Activated effector memory CD4-positive, alpha-beta T cell treated with anti-CD3 and anti-CD28 coated beads, Interleukin-2, amount 50 U/mL, for 16 hours (primary cell): ENCODE data around the gene QRICH2.

Experiments
- DNase-seq: peaks from one replicate; pipeline ENCODE4 v3.0.0-alpha.2; 2020

QRICH2 gene

DNA sequence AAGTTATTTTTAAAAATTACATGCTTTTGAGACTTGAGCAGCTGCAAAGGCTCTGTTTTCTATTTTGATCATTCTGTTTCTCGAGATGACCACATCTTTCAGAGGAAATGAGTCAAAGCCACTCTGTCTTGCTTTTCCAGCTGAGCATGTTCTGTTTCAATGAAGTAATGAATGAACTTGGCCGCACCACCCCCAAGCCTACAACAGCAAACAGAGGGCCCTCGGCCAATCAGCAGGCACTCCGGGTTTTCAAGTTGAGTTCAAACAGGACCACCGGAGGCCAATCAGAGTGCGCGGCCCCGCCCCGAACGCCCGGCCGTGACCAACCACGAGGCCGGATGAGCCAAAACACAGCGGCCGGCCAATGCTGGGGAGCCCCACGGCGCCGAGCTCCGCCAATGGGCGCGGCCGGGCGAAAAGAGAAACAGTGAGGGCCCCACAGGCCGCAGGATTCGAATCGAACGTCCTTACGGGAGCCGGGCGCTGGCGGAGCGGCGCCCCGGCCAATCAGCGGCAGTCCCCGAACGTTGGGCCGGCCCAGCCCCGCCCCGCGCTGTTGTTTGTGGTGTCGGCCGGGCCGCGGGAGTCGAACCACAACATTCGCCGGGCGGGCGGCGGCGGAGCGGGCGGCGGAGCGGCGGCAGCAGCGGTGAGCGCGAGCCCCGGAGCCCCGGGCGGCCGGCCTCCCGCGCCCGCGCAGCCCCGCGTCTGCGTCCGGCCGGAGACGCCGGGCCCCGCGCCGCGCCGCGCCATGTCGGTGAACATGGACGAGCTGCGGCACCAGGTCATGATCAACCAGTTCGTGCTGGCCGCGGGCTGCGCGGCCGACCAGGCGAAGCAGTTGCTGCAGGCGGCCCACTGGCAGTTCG lies 43.1 kb downstream of the QRICH2 start, which contains the start of gene UBALD2:
UBALD2 (plus strand) TSS at position 594 of the 869 bp plus-strand sequence; CDS start at position 752, 158 bp downstream.
- peak; percentile 100 for DNase-seq

GRCh38 chr17:76264425-76264754 lies 43.7 kb downstream of the QRICH2 start:
- DNase-seq: peak; percentile 66

DNA sequence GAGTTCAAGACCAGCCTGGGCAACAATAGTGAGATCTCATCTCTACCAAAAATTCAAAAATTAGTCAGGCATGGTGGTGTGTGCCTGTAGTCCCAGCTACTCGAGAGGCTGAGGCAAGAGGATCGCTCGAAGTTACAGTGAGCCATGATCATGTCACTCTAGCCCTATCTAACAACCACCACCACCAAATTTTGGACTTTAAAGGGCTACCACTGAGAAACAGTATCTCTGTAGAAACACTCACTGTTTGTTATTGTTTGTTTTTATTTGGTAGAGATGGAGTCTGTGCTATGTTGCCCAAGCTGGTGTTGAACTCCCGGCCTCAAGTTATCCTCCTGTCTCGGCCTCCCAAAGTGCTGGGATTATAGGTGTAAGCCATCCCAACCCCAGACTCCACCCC lies 44.2 kb downstream of the QRICH2 start:
- DNase-seq: no peak

DNA sequence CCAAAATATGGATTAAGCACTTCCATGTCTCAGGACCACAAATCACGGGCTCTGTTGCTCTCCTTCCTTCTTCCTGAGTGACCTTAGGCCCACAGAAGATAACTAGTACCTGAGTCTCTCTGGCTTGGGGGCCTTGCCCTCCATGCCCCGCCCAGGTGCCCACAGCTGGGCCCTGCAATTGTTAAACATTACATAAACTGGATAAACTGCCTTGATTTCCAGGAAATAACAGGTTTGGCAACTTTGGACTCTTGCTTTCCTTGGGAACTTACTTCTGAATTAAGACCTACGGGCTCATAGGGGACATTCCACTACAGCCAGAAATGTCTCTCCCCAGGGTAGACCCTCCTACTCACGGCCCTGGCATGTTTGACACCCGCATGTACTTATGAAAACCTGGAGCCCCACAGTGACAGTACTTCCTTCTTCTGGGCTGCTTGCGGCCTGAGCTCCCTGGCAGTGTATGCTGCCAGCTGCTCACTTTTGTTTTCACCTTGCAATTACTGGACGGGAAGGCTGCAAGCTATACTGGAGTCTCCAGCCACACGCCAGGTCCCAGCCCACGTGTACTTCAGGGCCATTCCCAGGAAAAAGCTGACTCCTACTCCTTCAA lies 45.2 kb downstream of the QRICH2 start:
- DNase-seq: no peak

DNA sequence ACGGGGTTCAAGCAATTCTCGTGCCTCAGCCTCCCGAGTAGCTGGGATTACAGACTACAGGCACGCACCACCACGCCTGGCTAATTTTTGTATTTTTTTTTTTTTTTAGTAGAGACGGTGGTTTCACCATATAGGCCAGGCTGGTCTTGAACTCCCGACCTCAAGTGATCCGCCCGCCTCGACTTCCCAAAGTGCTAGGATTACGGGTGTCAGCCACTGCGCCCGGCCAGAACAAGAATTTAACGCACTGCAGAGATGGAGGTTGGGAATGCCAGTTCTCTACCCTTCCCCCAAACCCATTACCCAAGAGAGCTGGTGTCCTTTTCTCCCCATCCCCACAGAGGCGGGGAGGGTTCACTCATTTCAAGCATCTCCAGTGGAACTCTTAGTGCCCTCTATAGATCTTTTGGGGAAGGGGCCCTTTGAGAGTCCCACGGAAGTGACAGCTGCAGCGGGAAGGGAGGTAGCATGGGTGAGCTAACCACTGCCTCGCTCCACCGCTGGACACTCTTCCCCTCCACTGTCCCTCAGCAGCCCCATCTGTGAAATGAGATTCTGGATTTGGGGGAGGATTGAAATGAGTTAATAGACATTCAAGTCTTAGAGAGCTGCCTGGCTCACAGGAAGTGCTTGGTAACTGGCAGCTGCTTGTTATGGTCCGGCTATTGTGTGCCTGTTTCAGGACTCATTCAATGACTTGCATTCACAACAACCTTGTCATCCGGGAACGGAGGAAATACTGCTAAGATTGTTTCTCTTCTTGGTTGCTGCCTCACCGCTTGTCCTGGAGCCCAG lies 46.5 kb downstream of the QRICH2 start:
- DNase-seq: no peak

DNA sequence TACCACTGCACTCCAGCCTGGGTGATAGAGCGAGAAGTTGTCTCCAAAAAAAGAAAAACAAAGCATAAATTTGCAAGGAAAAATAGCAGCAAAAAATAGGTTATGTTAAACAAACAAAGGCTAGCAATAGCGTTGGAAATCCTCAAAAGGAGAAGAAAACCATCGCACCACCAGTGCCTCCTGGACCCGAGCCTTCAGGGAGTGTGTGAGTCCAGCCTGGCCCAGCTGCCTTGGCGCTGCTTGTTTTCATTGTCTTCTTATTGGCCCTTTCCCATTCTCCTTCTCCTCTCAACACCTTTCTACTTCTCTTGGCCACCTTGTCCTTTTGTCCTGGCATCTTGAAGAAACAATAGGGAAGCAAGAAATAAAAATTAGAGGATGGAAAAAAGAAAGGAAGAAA lies 47.4 kb downstream of the QRICH2 start:
- DNase-seq: no peak

DNA sequence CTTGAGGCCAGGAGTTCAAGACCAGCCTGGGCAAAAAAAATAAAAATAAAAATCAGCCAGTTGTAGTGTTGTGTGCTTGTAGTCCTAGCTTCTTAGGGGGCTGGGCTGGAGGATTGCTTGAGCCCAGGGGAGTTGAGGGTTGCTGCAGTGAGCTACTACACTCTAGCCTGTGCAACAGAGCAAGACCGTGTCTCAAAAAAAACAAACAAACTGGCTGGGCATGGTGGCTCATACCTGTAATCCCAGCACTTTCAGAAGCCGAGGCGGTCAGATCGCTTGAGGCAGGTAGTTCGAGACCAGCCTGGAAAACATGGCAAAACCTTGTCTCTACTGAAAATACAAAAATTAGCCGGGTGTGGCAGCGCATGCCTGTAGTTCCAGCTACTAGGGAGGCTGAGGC lies 47.9 kb downstream of the QRICH2 start:
- no peak for DNase-seq

DNA sequence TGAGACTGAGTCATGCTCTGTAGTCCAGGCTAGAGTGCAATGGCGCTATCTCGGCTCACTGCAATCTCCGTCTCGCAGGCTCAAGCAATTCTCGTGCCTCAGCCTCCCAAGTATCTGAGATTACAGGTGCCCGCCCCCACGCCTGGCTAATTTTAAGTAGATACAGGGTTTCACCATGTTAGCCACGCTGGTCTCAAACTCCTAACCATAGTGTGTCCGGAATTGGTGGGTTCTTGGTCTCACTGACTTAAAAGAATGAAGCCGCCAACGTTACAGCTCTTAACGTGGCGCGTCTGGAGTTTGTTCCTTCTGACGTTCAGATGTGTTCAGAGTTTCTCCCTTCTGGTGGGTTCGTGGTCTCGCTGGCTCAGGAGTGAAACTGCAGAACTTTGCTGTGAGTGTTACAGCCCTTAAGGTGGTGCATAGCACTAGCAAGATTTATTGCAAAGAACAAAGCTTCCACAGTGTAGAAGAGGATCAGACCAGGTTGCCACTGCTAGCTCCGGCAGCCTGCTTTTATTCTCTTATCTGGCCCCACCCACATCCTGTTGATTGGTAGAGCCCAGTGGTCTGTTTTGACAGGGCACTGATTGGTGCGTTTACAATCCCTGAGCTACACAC lies 51.5 kb downstream of the QRICH2 start:
- DNase-seq: peak; percentile 65

DNA sequence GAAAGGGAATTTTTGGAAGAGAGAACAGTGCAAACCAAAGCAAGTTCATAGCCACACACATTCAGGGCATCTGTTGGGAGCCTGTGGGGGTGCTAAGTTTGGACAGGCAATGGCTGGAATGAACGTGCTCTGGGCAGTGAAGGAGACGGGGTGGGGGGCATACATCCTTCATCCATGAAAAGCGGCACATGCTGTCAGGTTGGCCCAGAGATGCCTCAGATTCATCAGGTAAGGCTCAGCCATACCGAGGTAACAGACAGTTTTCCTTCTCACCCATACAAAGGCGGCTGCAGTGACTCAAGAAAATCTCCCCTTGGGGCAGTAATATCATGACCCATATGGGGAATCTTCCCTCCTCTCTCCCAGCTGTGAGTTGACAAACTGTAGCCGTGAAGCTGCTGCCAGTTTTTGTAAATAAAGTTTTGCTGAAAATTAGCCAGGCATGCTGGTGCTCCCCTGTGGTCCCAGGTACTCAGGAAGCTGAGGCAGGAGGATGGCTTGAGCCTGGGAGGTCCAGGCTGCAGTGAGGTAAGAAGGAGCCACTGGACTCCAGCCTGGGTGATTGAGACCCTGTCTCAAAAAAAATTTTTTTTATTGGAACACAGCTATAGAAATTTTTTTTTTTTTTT lies 52.2 kb downstream of the QRICH2 start:
- DNase-seq: peak; percentile 36

DNA sequence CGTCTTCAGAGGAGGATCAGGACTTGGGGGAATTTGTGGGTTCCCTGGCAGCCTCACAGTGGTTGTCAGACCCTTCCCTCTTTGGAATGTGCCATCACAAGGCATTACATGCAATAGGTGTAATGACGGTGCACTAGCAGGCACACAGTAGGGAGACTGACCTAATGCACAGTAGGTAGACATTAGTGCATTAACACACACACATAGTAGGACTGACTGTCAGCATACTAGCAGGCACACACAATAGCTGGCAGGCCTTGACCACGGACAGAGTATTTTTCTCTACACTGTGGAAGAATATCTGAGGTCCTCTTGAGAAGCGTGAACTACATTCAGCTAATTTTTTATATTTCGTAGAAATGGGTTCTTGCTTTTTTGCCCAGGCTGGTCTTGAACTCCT lies 53.8 kb downstream of the QRICH2 start:
- DNase-seq: no peak

- peak; percentile 16 for DNase-seq
Measured at GRCh38 chr17:76253841-76254240, 54.2 kb downstream of the QRICH2 start.

DNA sequence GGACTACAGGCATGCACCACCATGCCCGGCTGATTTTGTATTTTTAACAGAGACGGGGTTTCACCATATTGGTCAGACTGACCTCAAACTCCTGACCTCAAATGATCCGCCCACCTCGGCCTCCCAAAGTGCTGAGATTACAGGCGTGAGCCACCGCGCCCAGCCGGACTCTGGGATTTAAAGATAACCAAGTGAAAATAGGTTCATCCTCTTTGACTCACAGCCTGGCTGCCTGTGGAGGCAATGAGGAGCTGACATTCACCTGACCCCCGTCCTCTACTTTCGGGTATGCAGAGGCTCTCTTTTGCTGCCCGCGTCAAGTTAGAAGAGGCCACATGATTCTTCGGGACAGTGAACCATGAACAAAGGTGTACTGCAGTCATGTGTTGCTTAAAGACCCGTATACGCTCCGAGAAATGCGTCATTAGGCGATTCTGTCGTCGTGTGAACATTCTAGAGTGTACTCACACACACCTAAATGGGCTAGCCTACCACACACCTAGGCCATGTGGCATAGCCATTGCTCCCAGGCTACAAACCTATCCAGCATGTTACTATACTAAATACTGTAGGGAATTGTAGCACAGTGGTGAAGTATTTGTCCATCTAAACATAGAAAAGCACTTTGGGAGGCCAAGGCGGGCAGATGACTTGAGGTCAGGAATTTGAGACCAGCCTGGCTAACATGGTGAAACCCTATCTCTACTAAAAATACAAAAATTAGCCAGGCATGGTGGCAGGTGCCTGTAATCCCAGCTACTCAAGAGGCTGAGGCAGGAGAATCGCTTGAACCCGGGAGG lies 54.9 kb downstream of the QRICH2 start:
- peak; percentile 59 for DNase-seq

- DNase-seq: peak; percentile 71
Measured at GRCh38 chr17:76252040-76252954, 55.8 kb downstream of the QRICH2 start.

DNA sequence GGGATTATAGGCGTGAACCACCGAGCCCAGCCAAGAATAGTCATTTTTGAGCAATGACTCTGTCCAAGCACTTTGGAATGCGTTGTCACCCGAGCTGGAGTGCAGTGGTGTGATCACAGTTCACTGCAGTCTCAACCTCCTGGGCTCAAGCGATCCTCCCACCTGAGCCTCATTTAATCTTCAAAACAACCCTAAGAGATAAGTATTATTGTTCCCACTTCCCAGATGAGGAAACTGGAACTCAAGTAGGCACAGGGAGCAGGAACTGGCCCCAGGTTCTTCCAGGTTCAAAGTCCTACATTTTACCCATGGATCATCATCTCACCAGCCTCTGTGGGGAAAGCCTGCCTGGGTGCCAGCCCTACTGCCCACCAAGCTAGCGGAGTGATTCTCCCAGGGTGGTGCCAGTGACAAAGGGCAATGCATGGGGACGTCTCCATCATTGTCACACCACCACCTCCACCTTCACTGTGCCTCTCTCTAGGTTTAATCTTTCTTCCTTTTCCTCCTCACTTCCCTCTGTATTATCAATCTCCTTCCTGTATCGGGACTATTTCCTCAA lies 56.5 kb downstream of the QRICH2 start:
- peak; percentile 31 for DNase-seq

- DNase-seq: no peak
Measured at GRCh38 chr17:76250141-76250540, 57.9 kb downstream of the QRICH2 start.

DNA sequence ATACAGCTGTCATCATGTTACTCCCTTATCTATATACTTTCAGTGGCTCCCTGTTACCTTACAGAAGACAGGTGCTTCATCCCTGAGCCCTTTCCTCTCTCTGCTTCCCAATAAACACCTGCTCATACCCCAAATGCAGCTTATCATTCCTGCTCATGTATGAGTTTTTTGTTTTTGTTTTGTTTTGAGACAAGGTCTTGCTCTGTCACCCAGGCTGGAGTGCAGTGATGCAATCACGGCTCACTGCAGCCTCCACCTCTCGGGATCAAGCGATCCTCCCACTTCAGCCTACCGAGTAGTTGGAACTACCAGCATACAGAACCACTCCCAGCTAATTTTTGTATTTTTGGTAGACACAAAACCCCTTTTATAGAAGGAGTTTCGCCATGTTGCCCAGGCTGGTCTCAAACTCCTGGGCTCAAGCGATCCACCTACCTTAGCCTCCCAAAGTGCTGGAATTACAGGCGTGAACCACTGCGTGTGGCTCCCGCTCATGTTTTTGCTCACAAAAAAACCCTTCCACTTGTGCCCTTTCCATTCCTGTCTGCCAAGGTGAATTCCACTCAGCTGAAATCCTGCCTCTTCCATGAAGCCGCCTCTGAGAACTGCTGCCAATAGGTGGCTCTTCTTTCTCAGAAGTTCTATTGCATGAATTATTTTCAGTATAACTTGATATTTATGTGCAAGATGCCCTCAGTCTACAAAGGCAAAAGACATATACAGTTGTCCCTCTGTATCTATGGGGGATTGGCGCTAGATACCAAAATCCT lies 59.9 kb downstream of the QRICH2 start:
- peak; percentile 10 for DNase-seq

DNA sequence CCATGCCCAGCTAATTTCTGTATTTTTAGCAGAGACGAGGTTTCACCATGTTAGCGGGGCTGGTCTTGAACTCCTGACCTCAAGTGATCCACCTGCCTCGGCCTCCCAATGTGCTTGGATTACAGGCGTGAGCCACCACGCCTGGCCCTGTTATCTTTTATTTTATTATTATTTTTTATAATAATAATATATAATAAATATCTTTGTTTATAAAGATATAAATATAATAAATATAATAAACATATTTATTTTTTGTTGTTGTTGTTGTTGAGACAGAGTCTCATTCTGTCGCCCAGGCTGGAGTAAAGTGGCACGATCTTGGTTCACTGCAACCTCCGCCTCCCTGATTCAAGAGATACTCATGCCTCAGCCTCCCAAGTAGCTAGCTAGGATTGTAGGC lies 60.8 kb downstream of the QRICH2 start:
- DNase-seq: peak; percentile 9

DNA sequence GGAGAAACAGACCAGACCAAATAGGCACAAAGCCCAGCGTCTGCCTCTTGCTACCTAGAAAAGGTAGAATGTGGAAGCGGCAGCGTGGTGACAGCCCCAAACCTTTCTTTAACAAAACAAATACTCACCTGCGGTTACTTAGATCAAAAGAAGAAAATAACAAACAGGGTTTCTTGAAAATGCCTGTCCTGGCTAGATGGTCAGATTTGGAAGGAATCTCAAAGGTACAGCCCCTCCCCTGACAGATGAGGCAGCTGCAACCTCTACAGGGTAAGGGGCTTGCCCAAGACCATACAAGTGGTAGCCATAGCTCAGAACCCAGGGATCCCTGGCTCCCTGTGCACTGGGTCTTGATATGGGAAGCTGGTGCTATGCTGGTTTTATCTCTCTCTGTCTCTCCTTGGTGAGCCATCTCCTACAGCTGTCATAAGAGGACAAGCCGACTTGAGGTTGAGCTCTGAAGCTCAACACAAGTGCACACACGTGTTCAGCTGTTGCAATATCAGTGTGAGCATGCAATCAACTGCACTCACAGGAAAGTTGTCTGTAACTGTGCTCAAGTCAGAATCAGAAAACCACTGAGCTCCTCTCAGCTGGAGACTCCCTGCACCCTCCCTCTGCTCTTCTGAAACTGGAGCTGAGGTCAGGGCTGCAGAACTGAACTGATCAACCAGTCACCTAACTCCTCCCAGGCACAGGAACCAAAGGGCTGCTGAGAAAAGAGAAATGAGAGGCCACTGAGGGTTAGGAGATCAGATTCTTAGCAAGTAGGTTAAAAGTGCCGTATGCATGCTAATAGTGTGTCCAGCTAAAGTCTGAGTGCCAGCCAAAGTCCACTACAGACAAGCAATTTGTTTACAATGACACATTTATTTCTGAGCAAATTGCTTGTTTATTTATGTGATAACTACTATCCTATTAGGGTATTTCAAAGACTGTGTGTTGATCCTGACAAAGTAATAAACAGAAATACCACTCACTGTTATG lies 61.7 kb downstream of the QRICH2 start:
- DNase-seq: peak; percentile 77
